ENCODE measurements around the gene DCC.
A peak's percentile ranks its signal among the peaks of the same experiment; 100 is the strongest.

The DCC gene

GRCh38 chr18:53566626-53567025, 1226.6 kb downstream of the DCC start:
- no peak for TF ChIP-seq CTCF (IDR thresholded peaks at IDR 0.05; ENCODE audit: insufficient read depth, low read depth, low read length, missing control alignments)
- H3K4me3 ChIP-seq (ENCODE audit: low read depth, low read length): no peak overlapping the region
- no peak for DNase-seq (ENCODE audit: low read depth)

GRCh38 chr18:53567929-53568574, 1228.1 kb downstream of the DCC start:
- peak; percentile 48 for TF ChIP-seq CTCF (IDR thresholded peaks at IDR 0.05; ENCODE audit: insufficient read depth, low read depth, low read length, missing control alignments)
- DNase-seq (ENCODE audit: low read depth): peak; percentile 45
- H3K4me3 ChIP-seq (ENCODE audit: low read depth, low read length): no peak overlapping the region

All from GM12865 (cell line).